ENCODE data around the gene OLIG1. TPM values are rescaled to one million over a fixed set of nuclear protein-coding genes. Genes with fewer than 3 reads are reported as not detected.

The OLIG1 gene
- total and polyA plus RNA-seq, 2 of the 13 experiments (the other 11 are each of a cell fraction or from before 2014, with no cell fraction given), result not detected

GRCh38 chr21:33080376-33080775 lies 10.4 kb downstream of the OLIG1 start:
- in situ Hi-C loops (cut with HindIII; ENCODE audit: extremely low pct_ligation_motif_present, low pct_unique_long_range_greater_than_20kb), result no loop called here
- H3K79me2 ChIP-seq (ENCODE audit: insufficient read depth, low read length), result no peaks in the 10 kb centered on the region
- CTCF ChIA-PET (ENCODE audit: low intra/inter-chr PET ratio, low total read pairs), result no interaction called here
- H3K9ac ChIP-seq (ENCODE audit: insufficient read depth, low read depth, low read length), result no peak overlapping the region
- no TSS peak for BruUV-seq (replicated peaks)
- no peak overlapping the region for H3K27ac ChIP-seq (ENCODE audit: extremely low read length, insufficient read depth, low read length)
- FAIRE-seq (no peak), DNase-seq (ENCODE audit: low spot score) (no peak), ATAC-seq (no peak)
- H3K27me3 ChIP-seq (ENCODE audit: control insufficient read depth in 1 of 2, insufficient read depth in 2 of 2, low read length in 2 of 2), result peaks cover under 1 to 29% of the 10 kb centered on the region in 2 experiments; a peak in 3 of 5 replicates
- H3K4me2 ChIP-seq (ENCODE audit: low read depth, low read length), result no peak overlapping the region
- no peaks in the 10 kb centered on the region for H4K20me1 ChIP-seq (ENCODE audit: insufficient read depth, low read length)
- POLR2A ChIA-PET, result no interaction called here
- no peak overlapping the region for H2AFZ ChIP-seq (ENCODE audit: low read length)
- WGBS (ENCODE audit: low lambda C conversion rate), result 33% methylated on average over 3 of the region's 3 CpGs
- TF ChIP-seq ZNF629 (CRISPR knock-in tag; conservative IDR thresholded peaks at IDR 0.05), result peak; percentile 19; the same call in 1 of the 2 replicates
- TF ChIP-seq, protein P1, sequence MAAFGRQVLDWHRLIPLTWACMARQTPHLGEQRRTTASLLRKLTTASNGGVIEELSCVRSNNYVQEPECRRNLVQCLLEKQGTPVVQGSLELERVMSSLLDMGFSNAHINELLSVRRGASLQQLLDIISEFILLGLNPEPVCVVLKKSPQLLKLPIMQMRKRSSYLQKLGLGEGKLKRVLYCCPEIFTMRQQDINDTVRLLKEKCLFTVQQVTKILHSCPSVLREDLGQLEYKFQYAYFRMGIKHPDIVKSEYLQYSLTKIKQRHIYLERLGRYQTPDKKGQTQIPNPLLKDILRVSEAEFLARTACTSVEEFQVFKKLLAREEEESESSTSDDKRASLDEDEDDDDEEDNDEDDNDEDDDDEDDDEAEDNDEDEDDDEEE (CRISPR knock-in tag; IDR thresholded peaks at IDR 0.05), result no peak
- H3K4me3 ChIP-seq (replicated peaks in 1 of 3; ENCODE audit: insufficient read depth in 1 of 3, low read depth in 2 of 3, low read length in 3 of 3), result no peak overlapping the region
- no peaks in the 10 kb centered on the region for H3K9me3 ChIP-seq (ENCODE audit: low read length)
- no peaks in the 10 kb centered on the region for H3K4me1 ChIP-seq (ENCODE audit: insufficient read depth, low read length)
- no peaks in the 10 kb centered on the region for H3K36me3 ChIP-seq (replicated peaks in 1 of 2; ENCODE audit: control insufficient read depth in 1 of 2, insufficient read depth in 2 of 2, low read length in 2 of 2)
- intact Hi-C loops (cut with micrococcal nuclease; ENCODE audit: unreplicated experiment), result no loop called here

- Histone ChIP-seq H4K20me1 (ENCODE audit: insufficient read depth, low read length) (no peaks in the 10 kb centered on the region), H3K4me1 (ENCODE audit: insufficient read depth, low read length) (no peaks in the 10 kb centered on the region), H3K79me2 (ENCODE audit: insufficient read depth, low read length) (no peaks in the 10 kb centered on the region), H3K9me3 (ENCODE audit: low read length) (no peaks in the 10 kb centered on the region), H3K27me3 (ENCODE audit: control insufficient read depth in 1 of 2, insufficient read depth in 2 of 2, low read length in 2 of 2) (peaks cover 1 to 26% of the 10 kb centered on the region in 2 experiments; a peak in 3 of 5 replicates), H3K9ac (ENCODE audit: insufficient read depth, low read depth, low read length) (no peak overlapping the region), H3K36me3 (replicated peaks in 1 of 2; ENCODE audit: control insufficient read depth in 1 of 2, insufficient read depth in 2 of 2, low read length in 2 of 2) (no peaks in the 10 kb centered on the region), H2AFZ (ENCODE audit: low read length) (no peak overlapping the region), H3K4me2 (ENCODE audit: low read depth, low read length) (no peak overlapping the region), H3K4me3 (replicated peaks in 1 of 3; ENCODE audit: insufficient read depth in 1 of 3, low read depth in 2 of 3, low read length in 3 of 3) (no peak overlapping the region), H3K27ac (ENCODE audit: extremely low read length, insufficient read depth, low read length) (no peak overlapping the region)
- no peak for ATAC-seq
- ChIA-PET CTCF (ENCODE audit: low intra/inter-chr PET ratio, low total read pairs) (no interaction called here), POLR2A (no interaction called here)
- FAIRE-seq, result no peak
- intact Hi-C loops (cut with micrococcal nuclease; ENCODE audit: unreplicated experiment) (no loop called here), in situ Hi-C loops (cut with HindIII; ENCODE audit: extremely low pct_ligation_motif_present, low pct_unique_long_range_greater_than_20kb) (no loop called here)
- no peak for DNase-seq (ENCODE audit: low spot score)
- 0% methylated on average over 3 of the region's 3 CpGs for WGBS (ENCODE audit: low lambda C conversion rate)
- BruUV-seq (replicated peaks), result no TSS peak
- TF ChIP-seq ZNF33A (CRISPR knock-in tag; IDR thresholded peaks at IDR 0.05; ENCODE audit: borderline replicate concordance), result no peak
- TF ChIP-seq HDAC2 (CRISPR knock-in tag; IDR thresholded peaks at IDR 0.05), result no peak
- no peak for TF ChIP-seq ZNF772 (CRISPR knock-in tag; IDR thresholded peaks at IDR 0.05)
- no peak for TF ChIP-seq STAG1 (CRISPR knock-in tag; IDR thresholded peaks at IDR 0.05)
- no peak for TF ChIP-seq HBP1 (CRISPR knock-in tag; IDR thresholded peaks at IDR 0.05; ENCODE audit: low read depth)
- no peak for TF ChIP-seq ESRRA (CRISPR knock-in tag; IDR thresholded peaks at IDR 0.05; ENCODE audit: low read depth)
- no peak for TF ChIP-seq SALL1 (CRISPR knock-in tag; IDR thresholded peaks at IDR 0.05)
- TF ChIP-seq SRSF9 (IDR thresholded peaks at IDR 0.05; ENCODE audit: borderline replicate concordance, insufficient read depth, low read depth, low read length, poor library complexity, severe bottlenecking), result no peak
- TF ChIP-seq ZNF260 (CRISPR knock-in tag; IDR thresholded peaks at IDR 0.05; ENCODE audit: borderline replicate concordance, low read depth), result no peak
- no peak for TF ChIP-seq ZNF160 (CRISPR knock-in tag; IDR thresholded peaks at IDR 0.05)
- TF ChIP-seq ZNF10 (CRISPR knock-in tag; IDR thresholded peaks at IDR 0.05; ENCODE audit: borderline replicate concordance, low read depth), result no peak
- TF ChIP-seq NR2C2 (CRISPR knock-in tag; IDR thresholded peaks at IDR 0.05; ENCODE audit: borderline replicate concordance), result no peak
- no peak for TF ChIP-seq ATM (IDR thresholded peaks at IDR 0.05; ENCODE audit: borderline replicate concordance)
- no peak for TF ChIP-seq HNRNPLL (IDR thresholded peaks at IDR 0.05; ENCODE audit: low read depth, low read length, poor library complexity, severe bottlenecking)
These were observed 10.8 kb downstream of the OLIG1 start for GRCh38 chr21:33080776-33081175.

Measured in HepG2 (cell line).